Panc1 (cell line): Measurements from ENCODE around the gene METAP1.

Source experiments
- SIN3A ChIP-seq: IDR thresholded peaks from 2 replicates; pipeline ENCODE4 v1.6.1; 2012; ENCODE audit warnings: low read depth, mild to moderate bottlenecking, low read length, moderate library complexity, borderline replicate concordance; ENCODE audit not compliant: insufficient read depth
- TF ChIP-seq, protein P1 (sequence below): fragments of 450-650 bp; IDR thresholded peaks from 2 replicates; pipeline ENCODE4 v1.5.1; 2017; ENCODE audit warnings: mild to moderate bottlenecking

DNA sequence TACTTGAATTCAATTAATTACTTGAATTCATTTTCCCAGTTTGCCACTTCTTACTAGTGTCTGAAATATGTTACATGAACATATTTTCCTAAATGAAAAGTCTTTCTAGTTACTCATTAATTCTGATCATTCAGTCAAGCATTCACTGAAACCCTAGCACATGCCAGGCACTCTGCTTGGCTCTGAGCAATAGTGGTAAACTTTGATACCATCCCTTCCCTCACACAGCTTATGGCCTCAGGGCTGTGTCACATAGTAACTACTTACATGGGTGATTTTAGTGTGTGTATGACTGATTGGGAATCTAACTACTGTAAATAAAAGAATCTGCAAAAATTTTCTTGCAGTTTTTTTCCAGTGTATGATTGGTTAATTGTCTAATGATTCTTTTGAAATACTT is 32.7 kb downstream of the METAP1 start:
- TF ChIP-seq SIN3A: no peak
- TF ChIP-seq, protein P1, sequence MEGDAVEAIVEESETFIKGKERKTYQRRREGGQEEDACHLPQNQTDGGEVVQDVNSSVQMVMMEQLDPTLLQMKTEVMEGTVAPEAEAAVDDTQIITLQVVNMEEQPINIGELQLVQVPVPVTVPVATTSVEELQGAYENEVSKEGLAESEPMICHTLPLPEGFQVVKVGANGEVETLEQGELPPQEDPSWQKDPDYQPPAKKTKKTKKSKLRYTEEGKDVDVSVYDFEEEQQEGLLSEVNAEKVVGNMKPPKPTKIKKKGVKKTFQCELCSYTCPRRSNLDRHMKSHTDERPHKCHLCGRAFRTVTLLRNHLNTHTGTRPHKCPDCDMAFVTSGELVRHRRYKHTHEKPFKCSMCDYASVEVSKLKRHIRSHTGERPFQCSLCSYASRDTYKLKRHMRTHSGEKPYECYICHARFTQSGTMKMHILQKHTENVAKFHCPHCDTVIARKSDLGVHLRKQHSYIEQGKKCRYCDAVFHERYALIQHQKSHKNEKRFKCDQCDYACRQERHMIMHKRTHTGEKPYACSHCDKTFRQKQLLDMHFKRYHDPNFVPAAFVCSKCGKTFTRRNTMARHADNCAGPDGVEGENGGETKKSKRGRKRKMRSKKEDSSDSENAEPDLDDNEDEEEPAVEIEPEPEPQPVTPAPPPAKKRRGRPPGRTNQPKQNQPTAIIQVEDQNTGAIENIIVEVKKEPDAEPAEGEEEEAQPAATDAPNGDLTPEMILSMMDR: no peak
